NT2/D1 (cell line): ENCODE data around the gene PPOX.

ENCODE experiments used
- SUZ12 ChIP-seq: IDR thresholded peaks from 2 replicates; pipeline ENCODE4 v1.6.1; 2011; ENCODE audit not compliant: insufficient read length, insufficient read depth; ENCODE audit errors: extremely low read depth
- YY1 ChIP-seq: IDR thresholded peaks from 2 replicates; pipeline ENCODE4 v1.6.1; 2011; ENCODE audit not compliant: insufficient read length, insufficient read depth
- ZNF274 ChIP-seq: IDR thresholded peaks from 2 replicates; pipeline ENCODE4 v1.6.1; 2011; ENCODE audit warnings: mild to moderate bottlenecking, low read depth, low read length

DNA sequence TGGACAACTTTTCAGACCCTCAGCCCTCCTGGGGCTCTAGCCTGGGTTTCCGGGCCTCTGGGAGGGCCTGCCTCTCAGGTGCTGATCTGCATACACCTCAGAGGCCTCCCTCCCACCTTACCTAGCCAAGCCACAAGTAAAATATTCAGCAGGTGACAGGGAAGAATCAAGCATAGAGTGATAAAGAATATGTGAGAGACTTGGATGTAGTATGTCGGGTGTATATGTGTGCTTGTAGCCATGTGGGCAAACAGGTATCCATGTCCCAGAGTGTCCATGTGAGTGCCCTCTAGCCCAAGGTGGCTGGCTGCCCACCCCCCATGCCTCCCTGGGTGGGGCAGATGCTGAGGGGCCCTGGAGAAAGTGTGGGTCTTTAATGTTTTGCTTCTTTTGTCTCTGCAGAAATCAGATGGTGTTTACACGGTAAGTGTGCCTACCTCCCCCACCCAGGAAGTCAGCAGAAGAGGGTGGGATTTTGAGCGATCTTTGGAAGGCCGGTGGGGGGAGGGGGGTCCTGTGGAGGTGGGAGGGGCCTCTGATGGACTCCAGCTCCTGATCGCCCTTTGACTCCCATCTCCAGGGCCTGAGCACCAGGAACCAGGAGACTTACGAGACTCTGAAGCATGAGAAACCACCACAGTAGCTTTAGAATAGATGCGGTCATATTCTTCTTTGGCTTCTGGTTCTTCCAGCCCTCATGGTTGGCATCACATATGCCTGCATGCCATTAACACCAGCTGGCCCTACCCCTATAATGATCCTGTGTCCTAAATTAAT lies 52.3 kb downstream of the PPOX start:
- TF ChIP-seq YY1 (no peak), SUZ12 (no peak), ZNF274 (no peak)
